Measurements from ENCODE around the gene RIT1. TPM values are rescaled to one million over a fixed set of nuclear protein-coding genes. Genes with fewer than 3 reads are reported as not detected.

The RIT1 gene
- total RNA-seq, 3 donors from 2014 or later, result 29.2 to 32.6 (median 29.4) TPM

DNA sequence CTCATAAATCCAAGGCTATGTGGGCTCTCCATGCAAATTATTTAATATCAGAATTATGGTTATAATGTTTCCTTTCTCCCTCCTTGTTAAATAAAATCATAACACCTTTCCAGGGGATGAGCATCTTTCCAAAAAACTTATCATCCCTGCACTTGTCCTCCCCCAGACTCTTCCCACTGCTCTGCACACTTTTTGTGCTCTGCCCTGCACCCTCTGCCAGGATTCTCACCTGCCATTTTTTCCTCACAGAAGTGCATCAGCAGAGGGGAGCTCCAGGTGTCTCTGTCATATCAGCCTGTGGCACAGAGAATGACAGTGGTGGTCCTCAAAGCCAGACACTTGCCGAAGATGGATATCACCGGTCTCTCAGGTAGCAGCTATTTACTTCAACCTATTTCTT is 30.9 kb downstream of the RIT1 start:
- Histone ChIP-seq H3K36me3 (no peaks in the 10 kb centered on the region), H3K4me3 (no peak overlapping the region), H3K4me1 (peaks cover 0 to 6% of the 10 kb centered on the region in 2 donors), H3K27me3 (no peaks in the 10 kb centered on the region), H3K27ac (no peak overlapping the region), H3K9me3 (no peaks in the 10 kb centered on the region)
- intact Hi-C loops (cut with DNase I; ENCODE audit: low total_unique reads), result no loop called here
- TF ChIP-seq, protein P1, sequence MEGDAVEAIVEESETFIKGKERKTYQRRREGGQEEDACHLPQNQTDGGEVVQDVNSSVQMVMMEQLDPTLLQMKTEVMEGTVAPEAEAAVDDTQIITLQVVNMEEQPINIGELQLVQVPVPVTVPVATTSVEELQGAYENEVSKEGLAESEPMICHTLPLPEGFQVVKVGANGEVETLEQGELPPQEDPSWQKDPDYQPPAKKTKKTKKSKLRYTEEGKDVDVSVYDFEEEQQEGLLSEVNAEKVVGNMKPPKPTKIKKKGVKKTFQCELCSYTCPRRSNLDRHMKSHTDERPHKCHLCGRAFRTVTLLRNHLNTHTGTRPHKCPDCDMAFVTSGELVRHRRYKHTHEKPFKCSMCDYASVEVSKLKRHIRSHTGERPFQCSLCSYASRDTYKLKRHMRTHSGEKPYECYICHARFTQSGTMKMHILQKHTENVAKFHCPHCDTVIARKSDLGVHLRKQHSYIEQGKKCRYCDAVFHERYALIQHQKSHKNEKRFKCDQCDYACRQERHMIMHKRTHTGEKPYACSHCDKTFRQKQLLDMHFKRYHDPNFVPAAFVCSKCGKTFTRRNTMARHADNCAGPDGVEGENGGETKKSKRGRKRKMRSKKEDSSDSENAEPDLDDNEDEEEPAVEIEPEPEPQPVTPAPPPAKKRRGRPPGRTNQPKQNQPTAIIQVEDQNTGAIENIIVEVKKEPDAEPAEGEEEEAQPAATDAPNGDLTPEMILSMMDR (IDR thresholded peaks at IDR 0.05), result no peak
- TF ChIP-seq POLR2AphosphoS5 (IDR thresholded peaks at IDR 0.05) (no peak), POLR2A (IDR thresholded peaks at IDR 0.05) (no peak)
- no peak for DNase-seq (ENCODE audit: low spot score in 2 of 2)

DNA sequence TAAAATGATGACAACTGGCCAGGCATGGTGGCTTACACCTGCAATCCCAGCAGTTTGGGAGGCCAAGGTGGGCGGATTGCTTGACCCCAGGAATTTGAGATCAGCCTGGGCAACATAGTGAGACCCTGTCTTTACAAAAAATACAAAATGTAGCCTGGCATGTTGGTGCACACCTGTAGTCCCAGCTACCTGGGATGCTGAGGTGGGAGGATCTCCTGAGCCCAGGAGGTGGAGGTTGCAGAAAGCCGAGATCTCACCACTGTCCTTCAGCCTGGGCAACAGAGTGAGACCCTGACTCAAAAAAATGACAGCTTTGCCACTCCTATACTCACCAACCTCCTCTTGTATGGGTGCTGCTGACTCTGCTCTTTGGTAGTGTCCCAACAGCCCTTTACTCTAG is 33.2 kb downstream of the RIT1 start:
- H3K4me1 ChIP-seq, result no peaks in the 10 kb centered on the region
- H3K27ac ChIP-seq, result no peak overlapping the region
- H3K27me3 ChIP-seq, result no peaks in the 10 kb centered on the region
- no peak for DNase-seq (ENCODE audit: low spot score in 2 of 2)
- no peaks in the 10 kb centered on the region for H3K9me3 ChIP-seq
- TF ChIP-seq, protein P1 (IDR thresholded peaks at IDR 0.05), result no peak
- TF ChIP-seq POLR2A (IDR thresholded peaks at IDR 0.05) (no peak), POLR2AphosphoS5 (IDR thresholded peaks at IDR 0.05) (no peak)
- no peaks in the 10 kb centered on the region for H3K36me3 ChIP-seq
- no peak overlapping the region for H3K4me3 ChIP-seq
- intact Hi-C loops (cut with DNase I; ENCODE audit: low total_unique reads), result no loop called here

DNA sequence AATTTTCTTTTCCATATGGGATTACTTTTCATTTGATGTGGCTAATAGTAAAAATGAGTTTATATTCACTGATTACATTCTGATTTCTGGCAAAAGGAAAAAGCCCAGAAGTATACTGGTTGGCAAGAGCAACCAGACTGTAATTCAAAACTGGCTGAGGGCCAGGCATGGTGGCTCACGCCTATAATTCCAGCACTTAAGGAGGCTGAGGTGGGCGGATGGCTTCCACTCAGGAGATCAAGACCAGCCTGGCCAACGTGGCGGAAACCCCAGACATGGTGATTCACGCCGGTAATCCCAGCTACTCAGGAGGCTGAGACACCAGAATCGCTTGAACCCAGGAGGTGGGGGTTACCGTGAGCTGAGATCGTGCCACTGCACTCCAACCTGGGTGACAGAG is 37.3 kb downstream of the RIT1 start:
- Histone ChIP-seq H3K4me3 (no peak overlapping the region), H3K9me3 (no peaks in the 10 kb centered on the region), H3K27ac (no peak overlapping the region), H3K36me3 (no peaks in the 10 kb centered on the region), H3K27me3 (no peaks in the 10 kb centered on the region), H3K4me1 (no peaks in the 10 kb centered on the region)
- TF ChIP-seq POLR2AphosphoS5 (IDR thresholded peaks at IDR 0.05), result no peak
- TF ChIP-seq, protein P1 (IDR thresholded peaks at IDR 0.05), result no peak
- no peak for TF ChIP-seq POLR2A (IDR thresholded peaks at IDR 0.05)
- DNase-seq (ENCODE audit: low spot score in 2 of 2), result no peak
- intact Hi-C loops (cut with DNase I; ENCODE audit: low total_unique reads), result no loop called here

DNA sequence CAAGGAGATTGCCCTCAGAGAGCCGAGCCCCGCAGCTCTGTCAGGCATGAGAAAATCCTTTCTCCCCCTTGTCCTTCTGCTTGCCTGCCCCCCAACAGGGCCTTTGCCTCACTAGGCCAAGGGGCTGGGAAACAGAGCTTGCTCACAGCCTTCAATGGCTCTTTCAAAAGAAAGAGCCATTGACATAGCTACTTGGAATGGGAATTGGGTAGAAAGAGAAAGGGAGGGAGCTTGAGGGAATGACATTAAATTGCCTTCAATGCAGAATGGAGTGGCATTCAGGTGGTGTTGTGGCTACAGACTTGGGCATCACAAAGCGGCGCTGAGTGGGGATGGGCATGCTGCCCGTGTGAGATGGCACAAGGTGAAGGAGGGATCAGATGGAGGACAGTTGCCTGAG is 38.6 kb downstream of the RIT1 start:
- H3K36me3 ChIP-seq, result no peaks in the 10 kb centered on the region
- intact Hi-C loops (cut with DNase I; ENCODE audit: low total_unique reads), result no loop called here
- no peak overlapping the region for H3K27ac ChIP-seq
- H3K27me3 ChIP-seq, result no peaks in the 10 kb centered on the region
- no peak overlapping the region for H3K4me3 ChIP-seq
- H3K9me3 ChIP-seq, result no peaks in the 10 kb centered on the region
- TF ChIP-seq POLR2A (IDR thresholded peaks at IDR 0.05) (no peak), POLR2AphosphoS5 (IDR thresholded peaks at IDR 0.05) (no peak)
- TF ChIP-seq, protein P1 (IDR thresholded peaks at IDR 0.05), result no peak
- DNase-seq (ENCODE audit: low spot score in 2 of 2), result no peak
- H3K4me1 ChIP-seq, result no peaks in the 10 kb centered on the region

DNA sequence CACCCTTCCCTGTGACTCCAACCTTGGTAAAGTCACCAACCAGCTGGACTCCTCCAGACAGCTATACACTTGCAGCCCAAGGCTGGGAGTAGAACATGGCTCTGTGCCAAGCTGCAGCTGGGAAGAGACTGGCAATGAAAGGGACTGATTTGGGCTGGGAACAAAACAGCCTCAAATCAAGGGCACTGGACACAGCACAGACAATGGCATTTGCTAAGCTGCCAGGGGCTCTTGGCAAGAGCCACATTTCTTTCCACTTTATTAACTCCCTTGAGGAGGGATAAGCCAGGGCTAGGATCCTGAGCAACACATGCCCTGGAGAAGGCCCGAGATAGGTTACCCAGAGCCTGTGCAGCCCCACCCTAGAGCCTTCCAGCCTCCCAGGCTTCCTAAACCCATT is 39.8 kb downstream of the RIT1 start:
- Histone ChIP-seq H3K27me3 (no peaks in the 10 kb centered on the region), H3K9me3 (no peaks in the 10 kb centered on the region), H3K36me3 (no peaks in the 10 kb centered on the region), H3K27ac (no peak overlapping the region), H3K4me3 (no peak overlapping the region), H3K4me1 (no peaks in the 10 kb centered on the region)
- intact Hi-C loops (cut with DNase I; ENCODE audit: low total_unique reads), result no loop called here
- TF ChIP-seq POLR2A (IDR thresholded peaks at IDR 0.05) (no peak), POLR2AphosphoS5 (IDR thresholded peaks at IDR 0.05) (no peak)
- TF ChIP-seq, protein P1 (IDR thresholded peaks at IDR 0.05), result no peak
- DNase-seq (ENCODE audit: low spot score in 2 of 2), result no peak
